GM13977 (cell line): Measurements from ENCODE around the gene PKNOX2.

ENCODE experiments used
- DNase-seq: peaks from one replicate; pipeline ENCODE4 v3.0.0; 2012; ENCODE audit warnings: low spot score
- in situ Hi-C: fragments of 300-500 bp; cut with MboI; formaldehyde crosslinking; loops from one replicate; pipeline ENCODE4 v1.12.0; 2022; ENCODE audit warnings: low sequenced_read_pairs, low pct_unique_long_range_greater_than_20kb, mixed read lengths, inconsistent platforms; ENCODE audit not compliant: unreplicated experiment
- TF ChIP-seq, protein P1 (sequence below): IDR thresholded peaks from 2 replicates; pipeline ENCODE4 v1.5.1; 2012; ENCODE audit warnings: mild to moderate bottlenecking, control low read depth; ENCODE audit not compliant: insufficient read depth; ENCODE audit errors: extremely low read depth, missing control alignments

PKNOX2 gene

DNA sequence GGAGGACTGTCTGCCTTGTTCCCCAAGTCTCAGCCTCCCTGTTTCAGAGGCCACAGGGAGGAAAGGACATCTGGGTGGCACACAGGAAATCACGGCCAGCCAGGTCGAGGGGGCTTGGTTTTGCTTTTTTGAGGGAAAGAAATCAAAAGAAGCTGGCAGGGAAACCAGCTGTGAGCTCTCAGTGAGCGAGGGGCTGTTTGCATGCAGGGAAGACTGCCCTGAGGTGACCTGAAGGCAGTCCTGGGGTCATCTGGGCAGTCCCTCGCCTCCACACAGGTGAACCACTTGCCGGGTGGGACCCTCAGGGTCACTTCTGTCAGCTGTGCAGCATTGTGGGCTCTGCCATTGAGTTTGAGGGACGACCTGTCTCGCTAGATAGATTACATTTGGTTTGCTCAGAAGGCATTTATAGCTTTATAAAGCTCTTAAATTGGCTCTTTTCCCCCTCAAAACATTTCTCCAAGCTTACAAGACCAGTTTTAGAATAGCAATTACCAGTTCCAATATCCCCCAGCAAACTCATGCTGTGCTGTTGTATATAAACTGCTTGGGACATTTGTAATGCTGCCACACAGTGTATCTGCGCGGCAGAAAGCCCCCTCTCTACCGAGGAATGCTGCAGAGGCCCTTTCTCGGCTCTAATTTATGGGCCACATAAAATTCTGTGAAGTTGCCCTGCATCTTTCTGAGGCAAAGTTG is 28.3 kb downstream of the PKNOX2 start:
- TF ChIP-seq, protein P1, sequence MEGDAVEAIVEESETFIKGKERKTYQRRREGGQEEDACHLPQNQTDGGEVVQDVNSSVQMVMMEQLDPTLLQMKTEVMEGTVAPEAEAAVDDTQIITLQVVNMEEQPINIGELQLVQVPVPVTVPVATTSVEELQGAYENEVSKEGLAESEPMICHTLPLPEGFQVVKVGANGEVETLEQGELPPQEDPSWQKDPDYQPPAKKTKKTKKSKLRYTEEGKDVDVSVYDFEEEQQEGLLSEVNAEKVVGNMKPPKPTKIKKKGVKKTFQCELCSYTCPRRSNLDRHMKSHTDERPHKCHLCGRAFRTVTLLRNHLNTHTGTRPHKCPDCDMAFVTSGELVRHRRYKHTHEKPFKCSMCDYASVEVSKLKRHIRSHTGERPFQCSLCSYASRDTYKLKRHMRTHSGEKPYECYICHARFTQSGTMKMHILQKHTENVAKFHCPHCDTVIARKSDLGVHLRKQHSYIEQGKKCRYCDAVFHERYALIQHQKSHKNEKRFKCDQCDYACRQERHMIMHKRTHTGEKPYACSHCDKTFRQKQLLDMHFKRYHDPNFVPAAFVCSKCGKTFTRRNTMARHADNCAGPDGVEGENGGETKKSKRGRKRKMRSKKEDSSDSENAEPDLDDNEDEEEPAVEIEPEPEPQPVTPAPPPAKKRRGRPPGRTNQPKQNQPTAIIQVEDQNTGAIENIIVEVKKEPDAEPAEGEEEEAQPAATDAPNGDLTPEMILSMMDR, result no peak
- in situ Hi-C loops, result no loop called here
- no peak for DNase-seq

DNA sequence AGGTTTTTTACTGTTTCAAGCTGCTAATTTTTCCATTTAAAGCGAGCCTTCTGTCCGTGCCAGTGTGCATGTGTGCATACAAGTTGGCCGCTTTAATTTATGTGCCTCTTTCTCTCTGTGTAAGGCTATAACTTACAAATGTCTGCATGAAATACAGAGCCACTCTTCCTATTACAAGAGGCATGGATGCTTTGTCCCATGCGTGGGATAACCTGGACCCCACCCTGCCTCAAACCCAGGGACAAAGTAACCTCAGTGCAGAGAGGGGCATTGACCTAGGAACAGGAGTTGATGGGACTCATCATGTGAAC is 28.8 kb downstream of the PKNOX2 start:
- no peak for DNase-seq
- in situ Hi-C loops, result no loop called here
- TF ChIP-seq, protein P1, result no peak

DNA sequence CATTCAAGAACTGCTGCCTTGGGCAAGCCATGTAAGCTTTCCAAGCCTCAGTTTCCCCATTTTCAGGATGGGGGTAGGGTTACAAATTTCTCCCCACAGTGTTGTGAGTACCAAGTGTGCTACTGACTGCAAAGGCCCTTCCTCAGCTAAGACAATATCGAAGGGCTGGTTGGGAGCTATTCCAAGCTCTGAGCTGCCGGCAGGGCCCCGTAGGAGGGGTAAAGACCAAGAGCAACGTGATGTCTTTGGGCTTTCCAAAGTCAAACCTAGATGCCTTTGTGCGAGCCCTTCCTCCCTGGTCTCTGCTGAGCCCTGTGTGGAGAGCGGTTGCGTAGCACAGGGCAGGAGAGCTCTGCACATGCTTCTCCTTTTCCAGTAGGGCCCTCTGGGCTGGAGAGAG is 29.3 kb downstream of the PKNOX2 start:
- TF ChIP-seq, protein P1, result no peak
- in situ Hi-C loops, result no loop called here

DNA sequence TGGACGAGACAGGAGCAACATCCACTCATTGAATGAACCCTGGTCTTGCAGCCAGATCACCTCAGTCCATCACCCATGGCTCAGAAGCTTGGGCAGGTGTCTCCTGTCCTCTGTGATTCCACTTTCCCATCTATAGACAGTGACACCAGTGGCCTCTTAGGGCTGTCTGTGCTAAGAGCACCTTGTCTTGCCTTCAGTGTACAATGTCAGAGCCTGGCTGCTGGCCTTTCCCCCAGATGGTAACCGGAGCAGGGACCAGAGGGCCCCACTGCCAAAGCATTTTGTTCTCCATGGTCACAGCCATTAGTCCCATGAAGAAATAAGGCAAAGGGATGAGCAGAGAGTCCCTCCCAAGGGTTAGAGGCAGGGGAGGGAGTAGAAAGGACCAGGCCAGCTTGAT is 35.4 kb downstream of the PKNOX2 start:
- no peak for DNase-seq
- in situ Hi-C loops, result no loop called here
- TF ChIP-seq, protein P1, result no peak

More for the DNA sequence above, 29.3 kb downstream of the PKNOX2 start:
- DNase-seq, result no peak

DNA sequence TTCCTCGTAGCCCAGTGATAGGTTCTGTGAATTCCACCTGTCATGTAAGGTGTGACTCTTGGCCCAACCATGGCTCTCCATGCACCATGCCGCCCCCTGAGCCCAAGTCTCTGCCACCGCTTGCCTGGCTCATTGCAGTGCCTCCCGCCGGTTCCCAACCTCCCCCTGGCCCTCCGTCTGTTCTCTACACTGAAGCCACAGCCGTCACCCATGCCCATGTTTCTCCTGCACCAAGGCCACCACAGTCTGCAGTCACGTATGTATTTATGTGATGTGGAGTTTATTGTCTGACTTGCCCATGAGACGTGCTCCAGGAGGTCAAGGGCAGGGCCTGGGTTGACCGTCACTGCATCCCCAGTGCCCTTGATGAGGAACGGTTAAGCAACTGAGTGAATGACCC is 35.9 kb downstream of the PKNOX2 start:
- in situ Hi-C loops, result no loop called here
- TF ChIP-seq, protein P1, result no peak
- DNase-seq, result no peak

DNA sequence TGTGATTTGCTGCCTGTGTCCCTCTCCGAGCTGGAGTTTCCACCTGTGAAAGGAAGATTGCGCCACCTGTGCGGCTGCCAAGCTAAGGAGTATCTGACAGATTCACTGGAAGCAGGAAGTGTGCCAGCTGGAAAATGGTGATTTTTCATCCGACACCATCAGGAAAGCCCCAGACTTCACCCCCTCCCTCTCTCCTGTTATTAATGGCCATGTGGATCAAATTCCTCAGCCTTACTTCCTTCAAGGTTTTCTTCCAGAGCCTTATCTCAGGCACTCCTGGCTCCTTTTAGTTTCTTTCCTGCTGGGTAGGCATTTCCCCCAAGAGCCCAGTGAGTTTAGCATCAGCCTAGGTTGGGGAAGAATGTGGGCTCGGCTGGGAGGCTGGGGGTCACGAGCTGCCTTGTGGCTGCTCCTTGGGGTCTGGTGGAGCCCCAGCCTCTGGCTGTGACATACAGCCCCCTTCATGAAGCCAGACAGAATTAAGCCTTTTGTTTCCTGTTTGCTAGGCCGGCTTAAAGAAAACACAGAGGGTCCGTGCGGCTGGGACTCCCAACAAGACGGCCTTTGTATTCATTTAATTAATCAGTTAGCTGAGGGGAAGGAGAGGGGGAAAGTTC is 37.1 kb downstream of the PKNOX2 start:
- DNase-seq, result no peak
- TF ChIP-seq, protein P1, result no peak
- in situ Hi-C loops, result no loop called here
